ENCODE measurements around the gene ITPR2.

The ITPR2 gene

DNA sequence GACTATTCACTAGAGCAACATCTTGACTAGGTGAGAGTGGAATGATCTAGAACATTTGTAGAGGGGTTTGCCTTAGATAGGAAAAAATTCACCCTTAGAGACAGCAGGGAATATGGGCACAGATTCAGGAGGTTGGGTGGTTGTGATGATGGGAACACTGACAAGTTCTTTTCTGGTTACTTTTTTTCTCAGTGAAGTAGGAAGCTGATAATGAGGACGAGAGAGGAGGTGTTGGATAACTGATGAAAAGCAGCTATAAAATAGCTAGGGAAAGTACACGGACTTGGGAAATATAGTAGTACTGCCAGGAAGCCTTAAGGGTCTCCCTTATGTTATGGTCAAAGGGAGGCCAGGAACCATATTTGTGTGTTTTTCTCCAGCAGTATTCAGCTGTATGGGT, 387.1 kb downstream of the ITPR2 start:
- Histone ChIP-seq H2BK5ac (ENCODE audit: low read depth, low read length, poor library complexity) (no peak overlapping the region), H2AK5ac (ENCODE audit: low read length) (no peak overlapping the region), H4K12ac (ENCODE audit: low read depth, low read length) (no peak overlapping the region), H2AFZ (ENCODE audit: insufficient read depth, low read length, poor library complexity) (no peak overlapping the region), H3K4me1 (ENCODE audit: control insufficient read depth in 1 of 2, insufficient read depth in 2 of 2, low read length in 2 of 2) (no peaks in the 10 kb centered on the region), H3K4me2 (ENCODE audit: low read length) (no peak overlapping the region), H3K79me1 (ENCODE audit: low read length) (no peaks in the 10 kb centered on the region), H2BK120ac (ENCODE audit: insufficient read depth, low read length, poor library complexity) (no peak overlapping the region), H3K14ac (ENCODE audit: low read length) (no peak overlapping the region), H4K8ac (ENCODE audit: low read depth, low read length) (no peak overlapping the region), H3K79me2 (ENCODE audit: control insufficient read depth, insufficient read depth, low read length, poor library complexity) (no peaks in the 10 kb centered on the region), H3K4ac (ENCODE audit: low read depth, low read length) (no peak overlapping the region), H3K27me3 (ENCODE audit: insufficient read depth, low read length) (no peaks in the 10 kb centered on the region), H3K23ac (ENCODE audit: low read length) (no peak overlapping the region), H4K91ac (ENCODE audit: low read depth, low read length) (no peak overlapping the region), H2BK12ac (ENCODE audit: low read length) (no peak overlapping the region), H3K9ac (ENCODE audit: low read length) (no peak overlapping the region), H3K36me3 (ENCODE audit: control insufficient read depth in 1 of 2, insufficient read depth in 2 of 2, low read length in 2 of 2) (no peaks in the 10 kb centered on the region), H3K9me3 (ENCODE audit: insufficient read depth, low read depth, low read length) (no peaks in the 10 kb centered on the region), H3K18ac (ENCODE audit: low read length) (no peak overlapping the region), H3K27ac (ENCODE audit: low read depth, low read length) (no peak overlapping the region), H3K4me3 (ENCODE audit: low read depth, low read length) (no peak overlapping the region)
- DNase-seq, result no peak
- WGBS (ENCODE audit: extremely low coverage, insufficient coverage, insufficient read length), result no CpG with 5 or more reads among the region's 2 CpGs

DNA sequence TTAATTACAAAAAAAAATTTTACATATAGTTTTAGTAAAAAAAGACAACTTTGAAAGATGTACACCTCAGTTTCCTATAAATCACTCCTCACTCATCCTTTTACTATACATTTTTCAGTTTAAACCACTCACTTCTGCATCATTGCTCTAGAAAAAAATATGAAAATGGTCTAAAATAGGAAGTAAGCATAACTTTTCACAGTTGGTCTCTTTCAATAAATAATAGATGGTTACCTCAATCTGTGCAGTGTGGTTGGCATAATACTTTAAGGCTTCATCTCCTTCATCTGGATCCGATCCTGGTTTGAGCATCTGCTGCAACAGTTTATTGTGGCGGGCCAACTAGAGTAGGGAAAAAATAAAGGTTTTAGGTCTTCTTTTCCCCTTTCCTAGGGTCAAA, 389.7 kb downstream of the ITPR2 start:
- H3K4ac ChIP-seq (ENCODE audit: low read depth, low read length), result no peak overlapping the region
- H3K79me2 ChIP-seq (ENCODE audit: control insufficient read depth, insufficient read depth, low read length, poor library complexity), result no peaks in the 10 kb centered on the region
- H3K27ac ChIP-seq (ENCODE audit: low read depth, low read length), result no peak overlapping the region
- no peak overlapping the region for H4K8ac ChIP-seq (ENCODE audit: low read depth, low read length)
- no peaks in the 10 kb centered on the region for H3K27me3 ChIP-seq (ENCODE audit: insufficient read depth, low read length)
- H3K4me1 ChIP-seq (ENCODE audit: control insufficient read depth in 1 of 2, insufficient read depth in 2 of 2, low read length in 2 of 2), result no peaks in the 10 kb centered on the region
- H3K18ac ChIP-seq (ENCODE audit: low read length), result no peak overlapping the region
- no peak overlapping the region for H2AK5ac ChIP-seq (ENCODE audit: low read length)
- no peak overlapping the region for H2AFZ ChIP-seq (ENCODE audit: insufficient read depth, low read length, poor library complexity)
- no peaks in the 10 kb centered on the region for H3K36me3 ChIP-seq (ENCODE audit: control insufficient read depth in 1 of 2, insufficient read depth in 2 of 2, low read length in 2 of 2)
- no peak for DNase-seq
- no peak overlapping the region for H3K14ac ChIP-seq (ENCODE audit: low read length)
- H2BK120ac ChIP-seq (ENCODE audit: insufficient read depth, low read length, poor library complexity), result no peak overlapping the region
- no peak overlapping the region for H3K23ac ChIP-seq (ENCODE audit: low read length)
- no peak overlapping the region for H2BK12ac ChIP-seq (ENCODE audit: low read length)
- no peak overlapping the region for H4K12ac ChIP-seq (ENCODE audit: low read depth, low read length)
- H2BK5ac ChIP-seq (ENCODE audit: low read depth, low read length, poor library complexity), result no peak overlapping the region
- H3K9me3 ChIP-seq (ENCODE audit: insufficient read depth, low read depth, low read length), result no peaks in the 10 kb centered on the region
- H3K4me3 ChIP-seq (ENCODE audit: low read depth, low read length), result no peak overlapping the region
- no peak overlapping the region for H4K91ac ChIP-seq (ENCODE audit: low read depth, low read length)
- H3K9ac ChIP-seq (ENCODE audit: low read length), result no peak overlapping the region
- H3K79me1 ChIP-seq (ENCODE audit: low read length), result no peaks in the 10 kb centered on the region
- no peak overlapping the region for H3K4me2 ChIP-seq (ENCODE audit: low read length)
- no CpG with 5 or more reads among the region's 2 CpGs for WGBS (ENCODE audit: extremely low coverage, insufficient coverage, insufficient read length)

DNA sequence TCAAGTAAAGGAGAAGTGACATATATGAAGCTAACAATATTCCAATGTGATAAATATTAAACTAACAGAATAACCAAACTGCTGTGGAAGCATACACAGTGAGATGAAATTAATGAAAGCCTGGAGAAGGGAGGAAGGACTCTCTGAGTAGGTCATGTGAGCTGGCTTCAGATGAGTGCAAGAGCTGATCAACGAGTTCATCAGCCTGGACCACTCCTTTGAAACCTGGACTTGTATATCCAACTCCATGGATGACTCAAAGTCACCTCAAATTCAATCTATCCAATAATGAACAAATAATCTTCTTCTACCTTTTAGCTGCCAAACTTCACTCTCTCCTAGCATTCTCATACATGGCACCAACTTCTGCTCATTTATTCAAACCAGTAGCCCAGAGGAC, 391.6 kb downstream of the ITPR2 start:
- no peaks in the 10 kb centered on the region for H3K36me3 ChIP-seq (ENCODE audit: control insufficient read depth in 1 of 2, insufficient read depth in 2 of 2, low read length in 2 of 2)
- no peak overlapping the region for H2AFZ ChIP-seq (ENCODE audit: insufficient read depth, low read length, poor library complexity)
- no peak overlapping the region for H4K91ac ChIP-seq (ENCODE audit: low read depth, low read length)
- no peaks in the 10 kb centered on the region for H3K27me3 ChIP-seq (ENCODE audit: insufficient read depth, low read length)
- no peak overlapping the region for H2BK120ac ChIP-seq (ENCODE audit: insufficient read depth, low read length, poor library complexity)
- no peak overlapping the region for H3K18ac ChIP-seq (ENCODE audit: low read length)
- H2AK5ac ChIP-seq (ENCODE audit: low read length), result no peak overlapping the region
- DNase-seq, result no peak
- no peak overlapping the region for H2BK12ac ChIP-seq (ENCODE audit: low read length)
- H3K79me1 ChIP-seq (ENCODE audit: low read length), result no peaks in the 10 kb centered on the region
- no peaks in the 10 kb centered on the region for H3K9me3 ChIP-seq (ENCODE audit: insufficient read depth, low read depth, low read length)
- H4K8ac ChIP-seq (ENCODE audit: low read depth, low read length), result no peak overlapping the region
- no peak overlapping the region for H3K4ac ChIP-seq (ENCODE audit: low read depth, low read length)
- H3K14ac ChIP-seq (ENCODE audit: low read length), result no peak overlapping the region
- no peaks in the 10 kb centered on the region for H3K79me2 ChIP-seq (ENCODE audit: control insufficient read depth, insufficient read depth, low read length, poor library complexity)
- H2BK5ac ChIP-seq (ENCODE audit: low read depth, low read length, poor library complexity), result no peak overlapping the region
- no peak overlapping the region for H3K9ac ChIP-seq (ENCODE audit: low read length)
- H3K27ac ChIP-seq (ENCODE audit: low read depth, low read length), result no peak overlapping the region
- H3K4me3 ChIP-seq (ENCODE audit: low read depth, low read length), result no peak overlapping the region
- no peak overlapping the region for H3K23ac ChIP-seq (ENCODE audit: low read length)
- no CpG with 5 or more reads among the region's 1 CpG for WGBS (ENCODE audit: extremely low coverage, insufficient coverage, insufficient read length)
- no peak overlapping the region for H3K4me2 ChIP-seq (ENCODE audit: low read length)
- H4K12ac ChIP-seq (ENCODE audit: low read depth, low read length), result no peak overlapping the region
- no peaks in the 10 kb centered on the region for H3K4me1 ChIP-seq (ENCODE audit: control insufficient read depth in 1 of 2, insufficient read depth in 2 of 2, low read length in 2 of 2)

DNA sequence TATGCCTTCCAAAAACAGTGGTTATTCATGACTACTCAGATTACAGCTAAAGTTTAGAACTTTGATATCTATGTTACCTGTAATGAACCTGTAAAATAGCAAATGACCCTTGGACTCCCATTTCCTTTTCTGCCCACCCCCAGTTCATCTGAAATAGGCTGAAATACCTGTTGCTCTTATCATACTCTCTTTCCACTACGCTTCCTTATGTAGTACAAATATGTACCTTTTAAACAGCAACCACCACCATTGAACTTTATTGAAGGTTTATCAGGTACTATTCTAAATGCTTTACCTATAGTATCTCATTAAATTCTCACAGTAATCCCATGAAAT, 398.0 kb downstream of the ITPR2 start:
- Histone ChIP-seq H3K36me3 (ENCODE audit: control insufficient read depth in 1 of 2, insufficient read depth in 2 of 2, low read length in 2 of 2) (no peaks in the 10 kb centered on the region), H3K27ac (ENCODE audit: low read depth, low read length) (no peak overlapping the region), H2BK12ac (ENCODE audit: low read length) (no peak overlapping the region), H3K9ac (ENCODE audit: low read length) (no peak overlapping the region), H4K8ac (ENCODE audit: low read depth, low read length) (no peak overlapping the region), H2AK5ac (ENCODE audit: low read length) (no peak overlapping the region), H3K79me1 (ENCODE audit: low read length) (no peaks in the 10 kb centered on the region), H4K12ac (ENCODE audit: low read depth, low read length) (no peak overlapping the region), H3K4me3 (ENCODE audit: low read depth, low read length) (no peak overlapping the region), H2BK5ac (ENCODE audit: low read depth, low read length, poor library complexity) (no peak overlapping the region), H3K27me3 (ENCODE audit: insufficient read depth, low read length) (no peaks in the 10 kb centered on the region), H3K4me1 (ENCODE audit: control insufficient read depth in 1 of 2, insufficient read depth in 2 of 2, low read length in 2 of 2) (no peaks in the 10 kb centered on the region), H3K4ac (ENCODE audit: low read depth, low read length) (no peak overlapping the region), H4K91ac (ENCODE audit: low read depth, low read length) (no peak overlapping the region), H3K4me2 (ENCODE audit: low read length) (no peak overlapping the region), H3K9me3 (ENCODE audit: insufficient read depth, low read depth, low read length) (no peaks in the 10 kb centered on the region), H3K14ac (ENCODE audit: low read length) (no peak overlapping the region), H2BK120ac (ENCODE audit: insufficient read depth, low read length, poor library complexity) (no peak overlapping the region), H3K23ac (ENCODE audit: low read length) (no peak overlapping the region), H3K18ac (ENCODE audit: low read length) (no peak overlapping the region), H3K79me2 (ENCODE audit: control insufficient read depth, insufficient read depth, low read length, poor library complexity) (no peaks in the 10 kb centered on the region), H2AFZ (ENCODE audit: insufficient read depth, low read length, poor library complexity) (no peak overlapping the region)
- WGBS (ENCODE audit: extremely low coverage, insufficient coverage, insufficient read length), result no CpG with 5 or more reads among the region's 1 CpG
- no peak for DNase-seq

Measured in trophoblast cell (in vitro differentiated cells and primary cell).